ENCODE measurements around the gene C19orf47. TPM values are rescaled to one million over a fixed set of nuclear protein-coding genes. Genes with fewer than 3 reads are reported as not detected.

The C19orf47 gene
- total RNA-seq, 1 donor from 2014 or later, result 10.4 TPM

DNA sequence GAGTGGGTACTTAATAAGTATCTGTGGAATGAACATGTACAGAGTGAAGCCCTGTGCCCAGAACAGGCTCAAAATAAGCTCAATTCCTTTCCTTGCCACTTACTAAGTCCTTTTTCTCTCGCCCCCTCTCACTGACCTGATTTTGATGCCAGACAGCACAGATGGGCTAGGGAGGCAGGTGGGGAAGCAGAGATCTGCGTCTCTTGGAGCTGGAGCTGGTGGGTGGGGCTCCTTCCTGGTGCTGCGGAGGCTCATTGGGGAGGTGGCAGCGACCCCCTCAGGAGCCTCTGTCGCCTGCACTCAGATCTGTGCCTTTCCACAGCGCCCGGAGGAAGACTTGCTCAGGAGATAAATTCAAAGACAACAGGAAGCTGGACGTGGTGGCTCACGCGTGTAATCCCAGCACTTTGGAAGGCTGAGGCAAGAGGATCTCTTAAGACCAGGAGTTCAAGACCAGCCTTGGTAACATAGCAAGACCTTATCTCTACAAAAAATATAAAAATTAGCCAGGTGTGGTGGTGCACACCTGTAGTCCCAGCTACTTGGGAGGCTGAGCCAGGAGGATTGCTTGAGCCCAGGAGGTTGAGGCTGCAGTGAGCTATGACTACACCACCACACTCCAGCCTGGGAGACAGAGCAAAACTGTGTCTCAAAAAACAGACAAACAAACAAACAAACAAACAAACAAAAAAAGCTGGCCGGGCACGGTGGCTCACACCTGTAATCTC is 77.7 kb downstream of the C19orf47 start:
- TF ChIP-seq CTCF (IDR thresholded peaks at IDR 0.05; ENCODE audit: insufficient read depth, low read length, poor library complexity, severe bottlenecking), result no peak
- H3K36me3 ChIP-seq (ENCODE audit: control insufficient read depth, insufficient read depth, low read length), result peaks cover 2% of the 10 kb centered on the region
- no peak for DNase-seq (ENCODE audit: low read depth)
- no peaks in the 10 kb centered on the region for H3K27me3 ChIP-seq (ENCODE audit: control insufficient read depth, insufficient read depth, low read length)
- no peak overlapping the region for H3K4me3 ChIP-seq (ENCODE audit: low read depth, low read length)

Other genes with a start within 250 kb of the C19orf47 start
- 13.8 and 16.8 TPM in 2 replicates for gene MAP3K10, start 157.0 kb downstream of the C19orf47 start, total RNA-seq
- gene TTC9B, start 130.0 kb downstream of the C19orf47 start, total RNA-seq, result not detected in 2 replicates
- gene CCNP, start 121.7 kb downstream of the C19orf47 start, total RNA-seq, result 0.17 and 1.3 TPM in 2 replicates
- 72.3 and 73.5 TPM in 2 replicates for gene AKT2, start 63.1 kb downstream of the C19orf47 start, total RNA-seq
- 350 and 417 TPM in 2 replicates for gene PLD3, start 298 bp upstream of the C19orf47 start, total RNA-seq
- gene HIPK4, start 41.8 kb upstream of the C19orf47 start, total RNA-seq, result 0.55 TPM in 1 of 2 replicates, not detected in the other
- gene PRX, start 65.0 kb upstream of the C19orf47 start, total RNA-seq, result 2.5 and 2.7 TPM in 2 replicates
- gene SERTAD1, start 77.6 kb upstream of the C19orf47 start, total RNA-seq, result 12.3 and 13.6 TPM in 2 replicates
- gene SERTAD3, start 95.9 kb upstream of the C19orf47 start, total RNA-seq, result 11.4 and 12.9 TPM in 2 replicates
- gene BLVRB, start 117.3 kb upstream of the C19orf47 start, total RNA-seq, result 86.1 and 91.1 TPM in 2 replicates
- 0.96 and 2.4 TPM in 2 replicates for gene SPTBN4, start 118.6 kb upstream of the C19orf47 start, total RNA-seq
- gene SHKBP1, start 228.5 kb upstream of the C19orf47 start, total RNA-seq, result 105 and 142 TPM in 2 replicates